GM21447 (cell line): ENCODE measurements around the gene CACNB4.

Experiments
- ATAC-seq: cut with Tn5 transposase; IDR thresholded peaks from one replicate; pipeline ENCODE4 v1.9.1; 2021; ENCODE audit not compliant: unreplicated experiment

CACNB4 gene

GRCh38 chr2:151792589-151792988 lies 306.3 kb downstream of the CACNB4 start:
- ATAC-seq, result no peak

- no peak for ATAC-seq
Measured at GRCh38 chr2:151791545-151791944, 307.3 kb downstream of the CACNB4 start.

GRCh38 chr2:151790689-151791088 lies 308.2 kb downstream of the CACNB4 start:
- ATAC-seq, result no peak

GRCh38 chr2:151789055-151789834 lies 309.6 kb downstream of the CACNB4 start:
- ATAC-seq, result no peak

GRCh38 chr2:151786483-151786882 lies 312.4 kb downstream of the CACNB4 start:
- no peak for ATAC-seq

- ATAC-seq, result no peak
Measured at GRCh38 chr2:151786077-151786476, 312.8 kb downstream of the CACNB4 start.

GRCh38 chr2:151783133-151783520 lies 315.7 kb downstream of the CACNB4 start:
- no peak for ATAC-seq
